ENCODE data around the gene COG2.
"Not testable (repeated sequence)": the region's sequence is repeated elsewhere in the genome, so short reads cannot be mapped to it uniquely, and the experiment has no call there.

The COG2 gene

GRCh38 chr1:230712470-230712942, 70.2 kb downstream of the COG2 start:
- in situ Hi-C loops (cut with MboI; ENCODE audit: low sequenced_read_pairs): no loop called here

DNA sequence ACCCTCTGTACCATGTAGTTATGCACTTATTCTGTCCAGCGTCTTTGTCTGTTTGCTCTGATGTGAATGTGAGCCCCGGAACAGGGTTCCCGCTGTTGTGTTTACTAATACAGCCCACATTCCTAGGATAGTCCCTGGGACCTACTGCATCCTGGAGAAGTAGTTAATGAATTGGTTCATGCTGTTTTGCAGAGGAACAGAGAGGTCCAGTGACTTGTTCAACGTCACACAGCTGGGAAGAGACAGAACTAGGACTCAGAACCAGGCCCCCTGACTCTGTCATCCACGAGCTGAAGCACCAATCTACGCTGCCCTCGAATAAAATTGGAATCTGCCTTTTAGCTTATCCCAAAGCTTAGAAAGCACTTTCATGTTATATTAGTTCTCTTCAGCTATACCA, 70.9 kb downstream of the COG2 start:
- in situ Hi-C loops (cut with MboI; ENCODE audit: low sequenced_read_pairs): no loop called here

- in situ Hi-C loops (cut with MboI; ENCODE audit: low sequenced_read_pairs): no loop called here
Measured at GRCh38 chr1:230713547-230713914, 71.2 kb downstream of the COG2 start.

DNA sequence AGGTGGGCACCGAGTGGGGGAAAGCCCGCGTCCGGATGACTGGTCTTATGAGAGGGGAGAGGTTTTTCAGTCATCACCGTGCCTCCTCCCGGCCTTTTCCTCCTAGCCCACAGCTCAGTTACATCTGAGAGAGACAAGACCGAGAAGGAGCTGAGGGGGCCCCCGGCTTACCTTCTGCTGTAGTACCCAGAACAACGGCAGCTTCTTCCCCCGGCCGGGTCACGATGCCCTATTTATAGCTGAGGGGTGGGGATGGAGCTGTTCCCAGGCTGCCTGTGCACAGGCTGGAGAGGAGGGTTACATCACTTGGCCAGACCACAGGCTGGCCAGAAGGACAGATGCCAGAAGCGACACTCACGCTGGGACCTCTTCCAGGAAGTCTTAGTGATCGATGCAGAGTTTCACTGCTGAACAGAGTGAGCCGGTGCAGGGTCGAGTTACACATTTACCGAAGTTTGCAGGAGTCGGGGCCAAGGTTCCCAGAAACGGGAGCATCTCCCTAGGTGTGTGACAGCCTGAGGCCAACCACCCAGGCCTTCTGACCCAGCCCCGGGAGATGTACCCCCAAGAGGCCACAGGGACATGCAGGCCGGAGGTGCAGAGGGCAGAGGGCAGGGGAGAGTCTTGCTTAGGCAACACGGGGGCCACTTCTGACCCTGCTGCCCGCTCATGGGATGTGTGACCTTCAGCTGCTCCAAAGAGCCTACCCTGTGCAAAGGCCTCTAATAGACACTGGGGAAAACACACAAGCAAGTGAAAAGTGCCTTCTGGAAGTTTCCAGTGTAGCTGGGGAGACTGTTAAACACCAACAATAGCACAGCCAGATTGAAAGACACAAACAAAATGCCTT, 71.9 kb downstream of the COG2 start, which contains the start of gene AGT:
AGT (minus strand) TSS at position 208 of the 850 bp plus-strand sequence. CDS start 3,299 bp downstream, outside the sequence.
- in situ Hi-C loops (cut with MboI; ENCODE audit: low sequenced_read_pairs): no loop called here

DNA sequence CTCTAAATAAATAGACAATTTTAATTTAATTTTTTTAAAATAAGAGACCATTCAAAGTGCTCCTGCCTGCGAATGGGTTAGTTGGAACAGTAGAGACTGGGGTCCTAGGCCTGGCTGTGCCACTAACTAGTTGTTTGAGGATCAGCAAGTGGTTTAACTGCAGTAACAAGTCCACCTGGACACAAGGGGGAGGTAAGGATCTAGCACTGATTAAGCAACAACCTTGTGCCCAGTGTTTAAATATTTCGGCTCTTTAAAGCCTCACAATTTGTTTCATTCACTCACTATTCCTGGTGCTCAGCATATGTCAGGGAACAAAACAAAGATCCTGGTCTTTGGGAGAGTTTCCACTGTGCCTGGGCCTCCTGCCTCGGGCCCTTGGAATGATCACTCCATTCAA, 73.2 kb downstream of the COG2 start:
- in situ Hi-C loops (cut with MboI; ENCODE audit: low sequenced_read_pairs): no loop called here

DNA sequence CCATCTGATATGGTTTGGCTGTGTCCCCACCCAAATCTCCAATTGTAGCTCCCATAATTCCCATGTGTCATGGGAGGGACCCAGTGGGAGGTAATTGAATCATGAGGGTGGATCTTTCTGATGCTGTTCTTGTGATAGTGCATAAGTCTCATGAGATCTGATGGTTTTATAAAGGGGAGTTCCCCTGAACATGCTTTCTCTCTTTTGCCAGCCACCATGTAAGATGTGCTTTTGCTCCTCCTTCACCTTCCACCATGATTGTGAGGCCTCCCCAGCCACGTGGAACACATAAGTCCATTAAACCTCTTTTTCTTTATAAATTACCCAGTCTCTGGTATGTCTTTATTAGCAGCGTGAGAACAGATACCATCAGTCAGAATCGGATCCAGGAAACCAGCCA, 74.2 kb downstream of the COG2 start:
- in situ Hi-C loops (cut with MboI; ENCODE audit: low sequenced_read_pairs): not testable (repeated sequence)

DNA sequence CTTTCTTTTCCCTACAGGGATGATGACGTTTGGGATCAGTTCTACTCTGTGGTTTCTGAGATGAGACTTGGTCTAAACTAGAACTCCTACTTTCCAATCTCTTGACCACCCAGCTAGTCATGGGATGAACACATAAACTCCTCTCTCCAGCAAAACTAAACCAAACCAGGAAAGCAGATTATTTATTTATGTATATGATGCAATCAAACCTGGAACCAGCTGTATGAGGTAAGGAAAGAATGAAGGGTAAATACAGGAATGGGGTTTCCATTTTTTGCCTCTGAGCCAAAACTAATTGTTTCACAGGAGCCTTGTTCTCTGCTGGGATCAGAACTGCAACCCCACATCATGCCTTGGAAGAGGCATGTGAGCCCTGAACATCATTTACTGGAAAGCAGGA, 75.0 kb downstream of the COG2 start:
- in situ Hi-C loops (cut with MboI; ENCODE audit: low sequenced_read_pairs): no loop called here

- in situ Hi-C loops (cut with MboI; ENCODE audit: low sequenced_read_pairs): not testable (repeated sequence)
Measured at GRCh38 chr1:230721849-230722522, 79.7 kb downstream of the COG2 start.

DNA sequence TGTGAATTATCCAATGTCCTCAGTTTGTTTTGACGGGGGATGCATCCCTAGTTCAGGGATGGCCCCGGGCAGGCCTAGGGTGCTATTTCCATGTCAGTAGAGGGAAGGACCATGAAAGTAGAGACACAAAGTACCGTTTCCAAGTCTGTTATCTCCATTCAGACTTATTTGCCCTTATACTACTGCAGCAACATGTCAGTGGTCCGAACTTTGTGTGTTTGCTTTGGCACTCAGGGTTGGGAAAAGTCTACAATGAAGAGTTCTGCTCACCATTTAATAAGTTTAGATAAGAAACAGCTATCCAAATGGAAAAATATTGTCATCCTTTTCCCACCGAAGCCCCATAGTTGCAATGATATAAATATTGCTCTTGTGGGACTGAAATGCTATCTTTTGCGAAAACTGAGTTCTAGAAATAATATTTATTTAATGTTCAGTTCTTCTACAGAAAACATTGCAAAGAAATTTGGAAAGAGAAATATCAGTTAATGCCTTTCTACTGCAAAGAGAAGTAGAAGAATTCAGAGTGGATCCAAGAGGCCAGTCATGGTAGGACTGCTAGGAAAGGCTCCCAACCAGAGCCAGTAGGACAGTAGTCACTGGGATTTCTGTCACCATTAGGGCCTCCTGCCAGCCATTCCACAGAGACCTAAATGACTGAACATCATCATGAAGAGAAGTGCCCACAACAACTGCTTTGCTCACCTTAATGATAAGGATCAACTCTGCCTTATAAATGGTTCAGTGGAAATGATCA, 83.2 kb downstream of the COG2 start:
- in situ Hi-C loops (cut with MboI; ENCODE audit: low sequenced_read_pairs): no loop called here

DNA sequence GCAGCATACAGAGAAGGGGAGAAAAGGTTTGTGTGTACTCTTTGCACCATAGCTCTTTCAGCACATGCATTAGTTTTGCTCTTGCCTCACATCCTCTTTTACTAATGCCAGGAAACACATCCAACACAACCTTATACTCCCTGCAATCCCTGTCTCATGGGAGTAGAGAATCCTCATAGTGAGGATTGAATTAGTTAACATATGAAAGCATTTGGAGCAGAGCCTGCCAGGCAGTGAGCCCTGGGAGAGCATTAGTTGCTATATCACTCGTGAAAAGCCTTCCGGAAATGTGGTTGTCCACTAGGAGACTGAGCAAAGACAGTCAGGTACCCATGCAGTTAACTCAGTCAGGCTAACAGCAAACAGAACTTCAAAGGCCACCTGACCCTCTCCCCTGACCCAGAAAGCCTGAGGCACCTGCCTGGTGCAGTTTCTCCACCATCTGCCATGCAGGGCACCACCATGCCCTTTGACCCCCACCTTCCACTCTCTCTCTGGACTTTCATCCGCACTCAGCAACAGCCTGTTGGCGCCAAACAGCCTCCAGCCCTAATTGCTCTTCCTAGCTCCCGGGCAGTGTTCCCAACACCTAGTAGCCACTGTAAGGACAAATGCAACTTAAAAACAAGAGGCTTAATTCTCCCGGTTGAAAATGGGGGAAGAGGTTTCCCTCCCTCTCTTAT, 86.6 kb downstream of the COG2 start:
- in situ Hi-C loops (cut with MboI; ENCODE audit: low sequenced_read_pairs): no loop called here

GRCh38 chr1:230730977-230731376, 88.7 kb downstream of the COG2 start:
- in situ Hi-C loops (cut with MboI; ENCODE audit: low sequenced_read_pairs): no loop called here

GRCh38 chr1:230735447-230735846, 93.2 kb downstream of the COG2 start:
- in situ Hi-C loops (cut with MboI; ENCODE audit: low sequenced_read_pairs): no loop called here

DNA sequence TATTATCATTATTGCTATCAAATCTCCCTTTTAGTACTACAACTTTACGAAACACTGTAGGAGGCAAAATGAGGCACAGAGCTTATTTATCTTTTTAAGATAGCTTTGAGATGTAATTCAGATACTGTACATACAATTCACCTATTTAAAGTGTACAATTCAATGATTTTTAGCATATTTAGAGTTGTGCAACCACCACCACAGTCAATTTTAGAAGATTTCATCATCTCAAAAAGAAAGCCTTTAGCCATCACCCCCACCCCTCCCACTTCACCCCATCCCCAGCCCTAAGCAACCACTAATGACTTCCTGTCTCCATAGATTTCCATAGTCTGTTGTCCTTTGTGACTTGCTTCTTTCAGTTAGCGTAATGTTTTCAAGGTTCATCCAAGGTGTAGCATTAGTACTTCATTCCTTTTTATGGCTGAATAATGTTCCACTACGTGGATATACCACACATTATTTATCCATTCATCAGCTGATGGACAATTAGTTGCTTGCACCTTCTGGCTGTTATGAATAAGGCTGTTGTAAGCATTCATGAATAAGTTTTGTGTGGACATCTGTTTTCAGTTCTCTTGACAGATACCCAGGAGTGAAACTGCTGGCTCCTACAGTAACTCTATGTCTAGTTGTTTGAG, 95.5 kb downstream of the COG2 start:
- in situ Hi-C loops (cut with MboI; ENCODE audit: low sequenced_read_pairs): no loop called here

- in situ Hi-C loops (cut with MboI; ENCODE audit: low sequenced_read_pairs): no loop called here
Measured at GRCh38 chr1:230739564-230740290, 97.4 kb downstream of the COG2 start.
